GM10266 (cell line): ENCODE measurements around the gene XIAP.

Experiments
- DNase-seq: peaks from one replicate; pipeline ENCODE4 v3.0.0; 2012; ENCODE audit errors: extremely low spot score
- CTCF ChIP-seq: IDR thresholded peaks from 2 replicates; pipeline ENCODE4 v1.5.1; 2012; ENCODE audit warnings: mild to moderate bottlenecking, low read depth; ENCODE audit not compliant: control insufficient read depth, insufficient read depth; ENCODE audit errors: missing control alignments

XIAP gene

GRCh38 chrX:123851079-123851478 lies 8.8 kb upstream of the XIAP start:
- TF ChIP-seq CTCF, result no peak
- DNase-seq, result no peak

GRCh38 chrX:123854329-123854728 lies 5.5 kb upstream of the XIAP start:
- TF ChIP-seq CTCF, result no peak
- no peak for DNase-seq

GRCh38 chrX:123859409-123859845 lies 426 bp upstream of the XIAP start:
- DNase-seq, result no peak
- TF ChIP-seq CTCF, result no peak

GRCh38 chrX:123860983-123861382 lies 1.1 kb downstream of the XIAP start:
- TF ChIP-seq CTCF, result no peak
- DNase-seq, result no peak

- no peak for DNase-seq
- TF ChIP-seq CTCF, result no peak
Measured at GRCh38 chrX:123869488-123869887, 9.6 kb downstream of the XIAP start.

- TF ChIP-seq CTCF, result no peak
- no peak for DNase-seq
Measured at GRCh38 chrX:123871309-123871708, 11.5 kb downstream of the XIAP start.

GRCh38 chrX:123873956-123874355 lies 14.1 kb downstream of the XIAP start:
- no peak for DNase-seq
- no peak for TF ChIP-seq CTCF
